D341Med (cell line): ENCODE results near the gene RBMS1.
"Not testable (repeated sequence)": the region's sequence is repeated elsewhere in the genome, so short reads cannot be mapped to it uniquely, and the experiment has no call there.

Experiments used
- DNase-seq: peaks from one replicate; pipeline ENCODE4 v3.0.0; 2012; ENCODE audit warnings: low spot score

Gene RBMS1

DNA sequence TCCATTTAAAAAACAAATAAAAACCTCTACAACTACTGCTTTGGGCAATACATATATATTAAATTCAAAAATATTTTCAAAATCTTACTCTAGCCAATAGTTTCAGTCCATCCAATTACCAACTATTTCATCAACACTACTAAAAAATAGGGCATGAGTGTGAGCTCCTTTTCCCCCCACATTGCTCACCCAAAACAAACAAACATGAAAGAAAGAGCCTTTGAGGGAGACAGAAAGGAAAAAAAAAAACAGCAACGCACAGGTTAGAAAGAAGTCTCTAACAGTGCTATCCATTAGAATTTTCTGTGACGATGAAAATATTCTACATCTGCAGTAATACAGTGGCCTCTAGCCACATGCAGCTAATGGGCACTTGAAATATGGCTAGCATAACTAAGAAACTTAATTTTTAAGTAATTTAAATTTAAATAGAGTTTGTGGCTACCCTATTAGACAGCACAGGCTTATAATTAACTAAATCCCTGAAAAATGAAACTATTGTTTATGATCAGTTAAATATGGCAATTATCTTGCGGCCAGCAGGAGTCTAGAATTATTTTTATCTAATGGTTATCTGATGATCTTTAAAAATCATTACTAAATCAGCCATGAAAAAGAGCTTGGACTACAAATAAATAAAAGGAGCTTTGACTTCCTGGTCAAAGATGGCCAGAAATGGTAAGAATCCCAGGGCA, 59.2 kb downstream of the RBMS1 start:
- no peak for DNase-seq

DNA sequence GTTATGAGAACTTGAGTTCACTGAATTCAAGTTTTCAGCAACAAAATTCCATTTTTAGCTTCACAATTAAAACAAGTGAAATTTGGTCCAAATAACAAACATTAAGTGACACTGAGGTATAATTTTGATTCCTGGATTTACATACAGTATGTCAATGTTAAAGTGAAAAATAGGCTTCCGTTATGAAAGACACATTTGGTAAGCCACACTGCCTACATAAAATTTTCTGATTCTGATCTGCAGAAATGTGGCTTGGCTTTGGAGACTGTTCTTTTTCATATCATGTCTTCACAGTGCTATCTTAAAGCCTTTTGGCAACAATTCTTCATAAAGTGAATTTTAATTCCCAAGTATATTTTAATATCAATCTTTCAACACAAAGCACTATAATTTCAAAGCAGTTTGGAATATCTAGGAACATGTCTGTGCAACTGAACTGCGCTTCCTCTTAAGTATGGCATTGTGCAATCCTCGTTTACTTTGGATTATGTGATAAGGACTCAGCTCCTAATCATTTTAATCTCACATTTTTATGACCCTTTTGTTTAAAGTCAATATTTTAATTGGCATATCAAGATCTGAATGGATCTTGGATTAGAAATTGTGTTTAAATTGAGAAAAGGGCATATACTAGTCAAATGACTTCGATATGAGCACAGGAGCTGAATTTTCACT, 60.0 kb downstream of the RBMS1 start:
- no peak for DNase-seq

DNA sequence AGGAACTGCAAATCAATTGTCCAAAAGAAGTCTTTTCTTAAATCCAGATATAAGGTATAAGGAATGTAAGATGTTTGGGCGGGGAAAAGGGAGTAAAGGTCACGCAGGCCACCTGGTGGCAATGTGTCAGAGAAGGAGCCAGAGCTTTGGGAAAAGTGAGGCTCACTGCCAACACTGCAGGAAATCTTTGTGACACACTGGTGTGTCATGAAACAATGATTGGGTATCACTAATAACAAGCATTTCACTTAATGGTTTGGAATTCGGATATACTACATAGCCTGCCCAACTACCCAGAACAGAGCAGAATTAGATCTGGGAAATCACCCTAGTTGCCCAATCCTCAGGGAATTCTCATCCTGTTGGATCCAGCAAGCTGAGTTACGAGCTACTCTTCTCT, 61.0 kb downstream of the RBMS1 start:
- DNase-seq, result no peak

DNA sequence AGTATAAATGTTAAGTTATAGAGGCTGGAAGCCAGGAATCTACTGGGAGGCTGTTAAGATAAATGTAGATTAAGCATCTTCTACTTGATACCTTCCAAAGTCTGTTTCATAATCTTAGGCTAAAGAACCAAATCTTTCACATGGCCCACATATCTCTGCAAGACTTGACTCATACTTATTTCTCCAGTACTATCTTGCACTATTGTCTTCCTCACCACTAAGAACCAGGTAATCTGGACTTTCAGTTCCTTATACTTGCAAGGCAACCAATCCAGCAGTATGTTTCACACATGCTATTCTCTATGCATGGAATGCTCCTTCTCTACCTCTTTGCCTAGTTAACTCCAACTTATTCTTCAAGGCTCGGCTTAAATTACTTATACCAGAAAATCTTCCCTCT, 62.2 kb downstream of the RBMS1 start:
- DNase-seq, result no peak

DNA sequence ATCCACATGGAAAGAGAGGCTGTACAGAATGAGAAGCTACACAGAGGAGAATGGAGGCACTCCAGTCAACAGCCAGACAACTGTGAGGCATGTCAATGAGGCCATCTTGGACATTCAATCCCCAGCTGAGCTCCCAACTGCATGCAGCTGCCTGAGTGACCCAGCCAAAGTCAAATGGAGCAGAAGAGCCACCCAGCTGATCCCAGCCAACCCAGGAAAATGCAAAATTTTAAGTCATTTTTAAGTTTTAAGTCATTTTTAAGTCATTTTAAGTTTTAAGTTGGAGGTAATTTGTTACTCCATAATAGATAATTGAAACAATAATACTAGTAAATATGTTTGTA, 63.6 kb downstream of the RBMS1 start:
- no peak for DNase-seq

DNA sequence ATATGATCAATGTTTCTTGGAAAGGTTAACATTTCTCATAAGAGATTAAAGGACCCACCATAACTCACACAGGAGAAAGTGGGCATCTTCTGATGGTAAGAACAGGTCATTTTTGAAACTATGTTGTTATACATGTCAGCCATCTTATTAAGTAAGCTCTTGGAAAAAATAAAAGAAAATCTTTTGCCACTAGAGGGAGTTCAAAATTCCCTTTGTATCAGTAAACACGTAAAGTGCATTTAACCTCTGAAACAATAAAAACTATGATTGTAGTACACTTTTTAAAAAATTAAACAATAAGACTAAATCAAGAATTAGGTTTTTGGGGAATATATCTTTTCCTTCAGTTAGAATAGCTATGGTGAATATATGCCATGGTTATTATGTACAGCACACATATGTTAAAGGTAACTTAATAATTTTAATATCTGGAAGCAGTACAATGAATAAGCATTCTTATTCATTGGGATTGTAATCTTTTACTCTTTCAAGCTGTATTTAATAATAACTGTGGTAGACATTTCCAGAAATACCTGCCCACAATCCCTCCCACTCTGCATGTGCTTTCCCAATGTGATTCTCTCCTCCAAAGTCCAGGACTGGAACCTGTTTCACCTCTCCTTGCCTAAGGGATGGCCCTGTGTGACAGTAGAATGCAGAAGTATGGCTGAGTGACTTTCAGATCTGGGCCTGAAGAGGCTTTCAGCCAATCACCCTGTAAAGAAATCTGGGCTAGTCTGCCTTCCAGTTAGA, 64.2 kb downstream of the RBMS1 start:
- DNase-seq, result no peak

DNA sequence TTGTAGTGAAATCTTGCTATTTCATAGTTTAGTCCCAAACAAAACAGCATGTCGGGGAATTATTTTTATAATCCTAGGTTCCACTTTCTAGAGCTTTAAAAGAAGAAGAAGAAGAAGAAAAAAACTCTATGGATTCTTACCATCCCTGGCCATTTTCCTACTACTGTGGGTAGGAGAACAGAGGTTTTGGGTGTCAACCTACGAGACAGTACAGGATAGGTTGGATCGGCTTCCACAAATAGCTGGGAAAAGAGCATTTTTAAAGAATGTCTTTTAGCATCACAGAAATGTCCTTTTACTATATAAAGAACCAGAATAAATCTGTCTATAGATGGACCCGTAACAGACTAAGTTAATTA, 65.2 kb downstream of the RBMS1 start:
- DNase-seq, result no peak

DNA sequence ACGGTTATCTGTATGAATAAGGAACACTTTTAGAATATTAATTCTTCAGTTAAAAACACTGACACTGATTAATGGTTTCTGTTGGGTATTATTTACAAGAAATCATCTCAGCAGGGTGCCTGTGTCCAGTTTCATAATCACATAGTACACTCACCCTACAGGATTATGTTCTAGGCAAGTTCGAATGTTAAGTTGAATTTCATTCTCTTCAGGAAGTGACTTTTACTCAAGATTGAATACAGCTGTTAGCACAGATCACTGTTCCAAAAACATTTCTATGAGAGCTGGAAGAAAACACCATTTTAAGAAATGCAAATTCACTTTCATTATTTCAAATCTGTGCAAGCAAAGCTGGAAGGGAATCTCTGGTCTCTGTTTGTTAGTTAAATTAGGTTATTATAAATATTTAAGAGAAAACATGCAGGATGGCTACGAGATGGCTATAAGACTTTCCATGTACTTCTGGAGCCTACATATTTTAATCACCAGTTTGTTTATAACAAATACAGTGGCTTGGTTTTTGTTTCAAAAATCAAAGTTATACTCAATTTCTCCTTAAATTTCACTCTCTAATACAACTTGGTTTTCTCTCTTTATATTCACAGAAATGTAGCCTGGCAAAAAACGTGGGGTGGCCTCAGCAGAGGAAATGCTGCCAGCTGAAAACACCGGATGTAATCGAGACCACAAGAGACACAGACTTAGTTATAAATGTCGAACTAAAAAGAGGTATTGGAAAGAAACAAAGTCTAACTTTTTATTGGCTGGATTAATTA, 65.8 kb downstream of the RBMS1 start:
- DNase-seq, result no peak

DNA sequence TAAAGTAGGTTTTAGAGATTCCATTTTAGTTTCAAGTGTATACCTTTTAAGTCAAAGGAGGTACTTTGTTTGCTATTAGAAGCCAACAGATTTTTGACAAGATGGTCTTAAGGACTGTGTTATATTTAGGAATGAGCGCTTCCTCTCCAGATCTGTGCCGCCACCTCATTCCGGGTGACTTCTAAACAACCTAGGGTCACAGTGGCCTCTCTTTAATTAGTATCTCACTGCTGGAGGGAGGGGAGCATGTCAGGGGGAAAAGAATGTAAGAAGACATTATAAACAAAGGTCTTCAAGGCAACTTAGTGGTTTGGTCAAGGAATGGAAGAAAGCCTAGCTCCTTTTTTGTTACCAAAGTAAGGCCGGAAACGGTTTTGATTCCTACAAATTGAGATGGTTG, 67.0 kb downstream of the RBMS1 start:
- DNase-seq, result no peak

DNA sequence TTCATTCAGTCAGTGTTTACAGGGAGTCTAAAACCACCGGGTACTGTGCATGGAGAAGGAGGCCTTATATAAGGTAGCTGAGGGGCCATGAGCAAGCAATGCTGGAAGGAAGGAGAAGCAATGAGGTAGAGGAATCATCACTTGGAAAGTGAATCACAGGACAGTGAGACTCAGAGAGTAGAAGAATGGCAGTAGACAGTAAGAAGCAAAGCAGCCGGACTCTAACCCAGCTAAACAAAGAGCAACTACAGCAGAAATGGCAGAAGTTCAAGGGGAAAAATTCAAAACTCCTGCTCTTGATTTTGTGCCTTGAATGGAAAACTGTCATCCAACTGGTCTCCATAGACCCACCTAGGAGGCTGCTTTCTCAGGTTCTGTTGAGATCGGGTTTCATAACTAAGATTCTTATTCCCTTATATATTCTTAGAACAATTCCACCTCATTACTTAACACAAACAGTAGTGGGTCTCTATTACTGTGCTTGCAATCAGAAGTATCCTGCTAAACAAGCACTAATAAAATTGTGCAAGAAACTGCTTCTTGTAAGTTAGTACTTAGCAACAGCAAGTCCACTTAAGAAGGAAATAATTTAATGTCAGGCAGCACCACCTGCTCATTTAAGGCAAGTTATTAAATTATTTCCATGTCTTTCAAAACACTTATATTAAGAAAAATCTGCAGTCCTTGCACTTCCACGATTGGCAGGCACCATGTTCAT, 68.0 kb downstream of the RBMS1 start:
- no peak for DNase-seq

DNA sequence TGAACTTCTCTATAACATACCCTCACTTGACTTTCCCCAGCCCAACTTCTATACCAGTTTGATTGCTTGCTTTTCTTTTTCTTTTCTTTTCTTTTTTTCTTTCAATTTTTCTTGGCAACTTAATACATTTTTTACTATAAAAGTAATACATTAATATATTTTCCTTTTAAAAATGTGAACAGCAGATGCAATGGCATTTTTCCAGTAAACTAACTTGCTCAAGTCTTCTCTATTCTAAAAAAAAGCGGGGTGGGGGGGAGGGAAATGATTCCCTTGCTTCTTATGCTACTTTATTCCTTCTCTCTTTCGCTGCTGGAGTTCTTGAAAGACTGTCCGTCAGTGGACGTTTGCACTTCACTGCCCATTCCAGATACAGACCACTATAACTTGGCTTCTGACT, 70.5 kb downstream of the RBMS1 start:
- no peak for DNase-seq

DNA sequence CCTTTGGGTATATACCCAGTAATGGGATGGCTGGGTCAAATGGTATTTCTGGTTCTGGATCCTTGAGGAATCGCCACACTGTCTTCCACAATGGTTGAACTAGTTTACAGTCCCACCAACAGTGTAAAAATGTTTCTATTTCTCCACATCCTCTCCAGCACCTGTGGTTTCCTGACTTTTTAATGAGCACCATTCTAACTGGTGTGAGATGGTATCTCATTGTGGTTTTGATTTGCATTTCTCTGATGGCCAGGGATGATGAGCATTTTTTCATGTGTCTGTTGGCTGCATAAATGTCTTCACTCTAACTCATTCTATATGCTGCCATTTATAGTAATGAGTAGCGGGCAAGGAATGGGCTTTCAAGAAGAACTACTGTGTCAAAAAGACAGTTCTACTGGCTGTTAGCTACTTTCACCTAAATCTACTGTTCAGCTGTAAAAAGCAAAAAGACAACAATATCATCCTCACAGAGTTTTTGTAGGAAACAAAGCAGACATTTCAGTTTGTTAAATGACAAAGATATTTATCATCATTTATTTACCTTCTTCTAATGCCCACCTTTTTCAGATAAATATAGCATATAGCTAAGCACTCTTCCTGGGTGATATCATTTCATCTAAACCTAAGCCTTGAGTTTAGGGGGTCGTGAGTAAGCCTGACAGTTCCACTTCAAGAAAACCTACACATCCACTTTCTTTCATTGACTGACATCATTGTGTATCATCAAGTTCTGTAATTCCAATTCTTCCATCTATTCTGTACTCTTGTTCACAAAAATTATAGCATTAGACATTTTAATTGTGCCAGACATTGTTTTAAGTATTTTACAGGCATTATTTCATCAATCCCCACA, 71.7 kb downstream of the RBMS1 start:
- DNase-seq, result not testable (repeated sequence)

DNA sequence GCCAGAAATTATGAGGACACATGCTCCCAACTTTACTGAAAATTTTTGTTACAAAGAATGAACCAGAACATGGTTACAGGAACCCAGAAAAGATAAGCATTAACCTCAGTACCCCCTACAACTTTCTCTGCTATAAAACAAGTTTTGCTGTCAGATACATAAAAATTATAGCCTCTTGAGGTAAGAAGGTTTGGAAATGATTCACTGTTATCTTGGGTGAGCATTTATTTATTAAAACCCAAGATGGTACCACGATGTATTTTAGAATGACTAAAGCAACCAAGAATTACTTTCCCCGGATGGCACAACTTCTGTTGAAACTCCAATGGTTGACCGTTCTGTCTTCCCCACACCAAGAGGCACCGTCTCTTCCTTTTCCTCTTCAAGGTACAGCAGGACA, 72.9 kb downstream of the RBMS1 start:
- DNase-seq, result no peak

DNA sequence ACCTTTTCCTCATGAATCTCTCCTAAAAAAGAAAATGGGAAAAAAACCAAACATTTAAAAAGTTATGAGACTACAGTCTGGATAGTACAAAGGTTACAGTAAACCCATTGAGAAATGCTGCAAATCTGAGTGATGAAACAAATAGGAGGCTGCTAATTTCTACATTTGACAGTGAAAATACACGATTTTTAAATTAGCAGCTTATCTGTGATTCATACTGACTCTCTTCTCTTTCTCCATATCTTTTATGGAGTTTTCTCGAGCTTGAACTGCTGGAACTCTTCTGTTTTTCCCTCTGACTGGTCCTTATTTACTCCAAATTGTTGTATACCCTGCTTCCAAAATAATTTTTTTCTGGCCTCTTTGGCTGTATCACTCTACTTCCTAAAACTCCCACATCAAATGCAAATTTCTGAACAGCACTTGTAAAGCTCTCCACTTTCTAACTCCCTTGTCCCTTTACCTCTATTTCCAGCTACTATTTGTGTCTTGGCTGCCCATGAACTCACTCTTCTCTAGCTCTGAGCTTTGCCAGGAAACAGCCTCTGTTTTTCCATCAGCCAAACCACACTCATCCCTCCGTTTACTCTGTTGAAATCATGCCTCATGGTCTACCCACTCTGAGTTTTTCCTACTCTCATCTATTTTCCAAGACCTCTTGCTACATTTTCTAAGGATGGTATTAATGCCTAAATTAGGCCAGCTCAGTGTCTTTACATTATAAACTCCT, 73.7 kb downstream of the RBMS1 start:
- DNase-seq, result no peak

DNA sequence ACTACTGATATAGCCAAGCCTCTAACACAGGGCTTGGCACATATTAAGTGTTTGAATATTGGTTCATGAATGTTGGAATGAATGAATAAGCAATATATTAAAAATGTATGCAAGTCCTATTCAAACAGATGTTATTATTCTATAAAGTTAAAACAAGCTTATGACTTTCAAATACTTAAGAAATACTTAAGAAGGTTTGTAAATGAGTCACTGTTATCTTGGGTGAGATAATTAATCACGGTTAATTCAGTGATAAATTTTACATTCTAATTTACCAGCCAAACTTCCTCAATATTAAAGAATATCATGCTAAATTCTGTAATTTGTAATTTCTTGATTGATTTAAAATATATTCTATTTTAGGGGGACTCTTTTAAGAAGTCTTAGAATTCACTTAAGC, 74.8 kb downstream of the RBMS1 start:
- DNase-seq, result no peak

DNA sequence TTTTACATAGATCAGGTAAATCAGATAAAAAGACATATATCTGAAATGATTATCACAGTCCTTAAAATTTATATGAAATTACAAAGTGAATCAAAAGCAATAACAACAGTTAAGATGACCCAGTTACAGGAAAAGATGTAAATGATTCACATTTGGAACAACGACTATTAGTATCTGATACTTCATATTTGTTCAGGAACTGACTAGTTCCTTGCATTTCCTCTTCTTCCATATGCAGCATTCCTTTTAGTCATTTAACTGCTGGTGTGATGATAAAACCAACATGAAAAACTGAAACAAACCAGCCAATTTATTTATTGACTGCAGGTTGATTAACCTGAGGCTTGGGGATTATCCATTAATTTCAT, 75.2 kb downstream of the RBMS1 start:
- DNase-seq, result no peak

DNA sequence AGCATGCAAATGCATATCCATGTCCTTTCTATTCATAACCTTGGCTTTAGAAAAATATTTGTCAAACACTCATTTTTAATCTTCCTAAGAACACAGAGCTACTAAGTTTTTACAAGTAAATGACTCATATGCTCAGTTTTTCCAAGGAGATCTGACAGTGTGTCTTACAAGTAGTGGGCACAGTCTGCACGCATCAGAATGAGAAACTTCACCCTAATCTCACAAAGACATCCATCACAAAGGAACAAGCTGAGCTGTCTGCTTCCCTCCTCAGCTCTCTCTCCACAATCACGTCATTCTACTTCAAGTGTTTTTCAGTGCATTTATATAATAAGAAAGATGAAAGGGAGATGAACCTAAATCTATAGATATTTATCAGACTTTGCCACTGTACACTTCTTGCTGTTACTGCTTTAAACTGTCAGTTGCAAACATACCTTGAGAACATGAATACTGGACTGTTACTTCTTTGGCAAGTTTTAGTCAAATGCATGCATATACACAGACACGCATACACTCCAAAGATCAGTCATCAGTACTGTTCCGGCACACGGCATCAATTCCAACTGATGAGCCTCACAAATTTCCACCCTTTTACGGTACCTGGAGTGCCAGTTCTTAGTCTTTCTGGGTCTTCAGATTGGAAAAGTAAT, 75.7 kb downstream of the RBMS1 start:
- DNase-seq, result no peak

DNA sequence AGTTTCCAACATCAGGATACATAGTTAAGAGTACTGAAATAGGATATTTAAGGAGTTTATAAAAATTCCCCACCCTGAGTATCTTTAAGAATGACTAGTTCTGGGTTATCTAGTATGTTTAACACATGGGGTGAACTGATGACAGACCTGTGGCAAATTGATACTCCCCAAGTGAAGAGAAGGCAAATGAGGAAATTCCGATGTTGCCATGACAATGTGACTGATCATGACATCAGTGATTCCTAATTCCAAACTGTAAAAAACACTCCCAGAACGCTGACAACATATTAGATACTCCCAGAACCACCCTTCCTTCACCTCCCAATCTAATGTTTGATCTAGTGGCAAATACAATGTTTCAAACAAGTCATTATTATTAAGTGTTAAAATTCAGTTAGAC, 77.6 kb downstream of the RBMS1 start:
- DNase-seq, result no peak

DNA sequence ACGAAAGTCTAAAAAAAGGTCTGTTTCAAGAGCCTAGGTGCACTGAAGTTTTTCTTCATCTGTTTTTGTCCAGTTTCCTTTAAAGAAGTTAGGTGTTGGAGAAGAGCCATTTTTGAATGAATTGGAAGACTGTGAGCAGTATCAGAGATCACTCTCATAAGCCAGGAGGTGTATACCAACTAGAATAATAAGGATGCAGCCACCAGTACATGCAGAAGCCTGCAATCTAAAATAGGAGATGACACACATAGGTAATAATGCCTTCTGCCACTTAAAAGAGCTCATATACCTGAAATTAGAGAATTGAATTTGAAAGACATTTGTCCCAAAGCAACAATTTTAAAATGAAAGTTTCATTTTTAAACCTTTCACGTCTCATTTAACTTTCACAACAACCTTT, 81.7 kb downstream of the RBMS1 start:
- no peak for DNase-seq

DNA sequence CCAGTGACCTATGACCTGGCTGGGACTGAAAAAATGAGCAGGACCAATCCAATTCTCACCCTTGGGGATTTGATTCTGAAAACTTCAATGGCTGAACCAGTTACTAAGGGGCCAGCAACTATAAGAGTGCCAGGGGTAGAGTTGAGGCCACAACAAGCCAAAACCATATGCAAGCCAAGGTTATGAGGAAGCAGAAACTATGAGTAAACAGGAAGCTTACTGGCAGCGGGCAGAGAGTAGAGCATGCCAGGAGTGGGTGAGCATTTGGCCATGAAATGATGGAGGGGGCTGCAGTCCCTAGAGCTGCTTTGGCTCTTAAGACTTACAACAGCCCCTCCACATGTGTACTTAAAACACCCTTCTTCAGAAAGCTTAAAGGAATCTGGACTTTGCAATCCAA, 82.4 kb downstream of the RBMS1 start:
- no peak for DNase-seq
